SU-DHL-6 (cell line): Measurements from ENCODE around the gene PDE4D.

Experiments used
- H2AFZ ChIP-seq: fragments of 200-600 bp; sonication (generic); 2 replicates; pipeline ENCODE4 v1.6.1; 2014; ENCODE audit warnings: low read depth, mild to moderate bottlenecking, moderate library complexity, mixed read lengths, antibody characterized with exemption, low read length; ENCODE audit not compliant: severe bottlenecking
- H3F3A ChIP-seq: fragments of 200-600 bp; shearing (Covaris generic); 2 replicates; pipeline ENCODE4 v1.6.0; 2016; ENCODE audit warnings: antibody characterized with exemption, mild to moderate bottlenecking; ENCODE audit not compliant: insufficient read depth
- H3K27ac ChIP-seq: fragments of 200-600 bp; sonication (generic); 2 replicates; pipeline ENCODE4 v1.5.1; 2016; ENCODE audit warnings: low read depth, mild to moderate bottlenecking, low read length, moderate library complexity, mixed read lengths
- H3K27me3 ChIP-seq: fragments of 200-600 bp; sonication (generic), shearing (Covaris generic); 2 replicates; pipeline ENCODE4 v1.6.0; 2014; ENCODE audit warnings: mild to moderate bottlenecking, low read length
- H3K36me3 ChIP-seq: fragments of 200-600 bp; sonication (generic); 2 replicates; pipeline ENCODE4 v1.6.1; 2014; ENCODE audit warnings: mild to moderate bottlenecking, low read length, mixed read lengths
- H3K4me2 ChIP-seq: fragments of 300-600, 200-600 bp; shearing (Covaris generic), sonication (generic); 2 replicates; pipeline ENCODE4 v1.6.0; 2014; ENCODE audit warnings: low read length, low read depth, mild to moderate bottlenecking; ENCODE audit not compliant: poor library complexity, severe bottlenecking
- H3K4me3 ChIP-seq: fragments of 200-600 bp; sonication (generic); 2 replicates; pipeline ENCODE4 v1.5.1; 2014; ENCODE audit warnings: antibody characterized with exemption, low read length, mild to moderate bottlenecking, mixed read lengths; ENCODE audit not compliant: insufficient read depth, poor library complexity, severe bottlenecking
- H3K79me2 ChIP-seq: fragments of 200-600 bp; sonication (generic); 2 replicates; pipeline ENCODE4 v1.6.1; 2014; ENCODE audit warnings: mild to moderate bottlenecking, low read length, moderate library complexity; ENCODE audit not compliant: insufficient read depth
- H3K9ac ChIP-seq: fragments of 200-600 bp; sonication (generic); 2 replicates; pipeline ENCODE4 v1.7.0; 2014; ENCODE audit warnings: mild to moderate bottlenecking, low read length
- H3K9me2 ChIP-seq: fragments of 200-600 bp; sonication (generic); replicated peaks from 2 replicates; pipeline ENCODE4 v1.6.1; 2014; ENCODE audit warnings: low read length; ENCODE audit not compliant: insufficient read depth
- H3K9me3 ChIP-seq: fragments of 200-600 bp; sonication (generic); 2 replicates; pipeline ENCODE4 v1.6.1; 2014; ENCODE audit warnings: low read length, mixed read lengths; ENCODE audit not compliant: insufficient read depth
- H4K20me1 ChIP-seq: fragments of 200-600 bp; sonication (generic); 2 replicates; pipeline ENCODE4 v1.6.1; 2014; ENCODE audit warnings: low read depth, mild to moderate bottlenecking, antibody characterized with exemption, low read length, moderate library complexity, mixed read lengths
- CTCF ChIP-seq: fragments of 200-600 bp; sonication (generic); IDR thresholded peaks from one replicate; pipeline ENCODE4 v1.5.1; 2017; ENCODE audit warnings: antibody characterized with exemption, mild to moderate bottlenecking, low read length, moderate library complexity; ENCODE audit not compliant: insufficient read depth, poor library complexity, severe bottlenecking
- EZH2phosphoT487 ChIP-seq: fragments of 200-600 bp; sonication (generic), shearing (Covaris generic); conservative IDR thresholded peaks from 2 replicates; pipeline ENCODE4 v1.6.1; 2018; ENCODE audit warnings: mild to moderate bottlenecking, antibody characterized with exemption, low read length, moderate library complexity, mixed read lengths

Gene PDE4D

GRCh38 chr5:59420596-59420995, 472.9 kb downstream of the PDE4D start:
- no peak overlapping the region for H2AFZ ChIP-seq
- H3K9ac ChIP-seq, result no peak overlapping the region
- H3K36me3 ChIP-seq, result no peaks in the 10 kb centered on the region
- TF ChIP-seq EZH2phosphoT487 (no peak), CTCF (no peak)
- no peak overlapping the region for H3K27ac ChIP-seq
- no peak overlapping the region for H3K4me2 ChIP-seq
- H3K9me2 ChIP-seq, result no peaks in the 10 kb centered on the region
- H3K79me2 ChIP-seq, result no peaks in the 10 kb centered on the region
- no peaks in the 10 kb centered on the region for H3K27me3 ChIP-seq
- no peaks in the 10 kb centered on the region for H3K9me3 ChIP-seq
- no peaks in the 10 kb centered on the region for H4K20me1 ChIP-seq
- no peak overlapping the region for H3K4me3 ChIP-seq
- no peaks in the 10 kb centered on the region for H3F3A ChIP-seq

- no peaks in the 10 kb centered on the region for H3K9me2 ChIP-seq
- H3K36me3 ChIP-seq, result no peaks in the 10 kb centered on the region
- H3K4me2 ChIP-seq, result no peak overlapping the region
- no peak overlapping the region for H3K9ac ChIP-seq
- no peak overlapping the region for H3K4me3 ChIP-seq
- H3F3A ChIP-seq, result no peaks in the 10 kb centered on the region
- no peaks in the 10 kb centered on the region for H3K9me3 ChIP-seq
- H3K79me2 ChIP-seq, result no peaks in the 10 kb centered on the region
- no peak for TF ChIP-seq EZH2phosphoT487
- no peak for TF ChIP-seq CTCF
- H2AFZ ChIP-seq, result no peak overlapping the region
- H3K27ac ChIP-seq, result no peak overlapping the region
- no peaks in the 10 kb centered on the region for H3K27me3 ChIP-seq
- H4K20me1 ChIP-seq, result no peaks in the 10 kb centered on the region
These were observed 474.7 kb downstream of the PDE4D start for GRCh38 chr5:59418808-59419207.

GRCh38 chr5:59416451-59416850, 477.1 kb downstream of the PDE4D start:
- Histone ChIP-seq H3K4me2 (no peak overlapping the region), H3K79me2 (no peaks in the 10 kb centered on the region), H3K27me3 (no peaks in the 10 kb centered on the region), H3K9me3 (no peaks in the 10 kb centered on the region), H3F3A (no peaks in the 10 kb centered on the region), H3K36me3 (no peaks in the 10 kb centered on the region), H3K27ac (no peak overlapping the region), H4K20me1 (no peaks in the 10 kb centered on the region), H3K9me2 (no peaks in the 10 kb centered on the region), H3K9ac (no peak overlapping the region), H2AFZ (no peak overlapping the region), H3K4me3 (no peak overlapping the region)
- TF ChIP-seq CTCF (no peak), EZH2phosphoT487 (no peak)
